Measurements from ENCODE around the gene PPP1R12A. TPM values are rescaled to one million over a fixed set of nuclear protein-coding genes. Genes with fewer than 3 reads are reported as not detected.

PPP1R12A gene
- total and polyA plus RNA-seq, 12 donors, result 11.5 to 73.5 (median 58.6) TPM

DNA sequence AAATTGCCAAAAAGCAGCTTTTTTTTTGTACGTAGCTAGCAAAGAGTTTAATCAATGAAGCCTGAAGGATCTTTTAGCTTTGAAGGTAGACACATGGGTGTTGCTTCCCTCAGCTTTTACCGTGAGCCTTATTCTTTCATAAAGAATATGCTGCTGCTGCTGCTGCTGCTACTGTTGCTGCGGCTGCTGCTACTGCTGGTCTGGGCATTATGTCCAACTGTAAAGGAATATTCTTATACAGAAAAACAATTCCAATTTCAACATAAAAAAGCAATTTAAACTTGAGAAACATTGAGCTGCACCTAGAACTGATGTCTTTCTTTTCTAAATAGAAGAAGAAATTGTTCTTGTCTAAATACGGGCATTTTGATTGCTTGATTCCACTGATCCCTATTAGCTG lies 38.9 kb upstream of the PPP1R12A start:
- H3K27ac ChIP-seq, result no peak overlapping the region
- ATAC-seq (no peak), DNase-seq (no peak)
- WGBS, 2 donors, result 71 to 76% methylated on average over 4 of the region's 4 CpGs
- intact Hi-C loops (cut with DNase I), result no loop called here
- H3K4me3 ChIP-seq, result no peak overlapping the region
- no peaks in the 10 kb centered on the region for H3K27me3 ChIP-seq
- H3K36me3 ChIP-seq, result no peaks in the 10 kb centered on the region
- H3K4me1 ChIP-seq, result peaks cover 0 to 16% (median 0%) of the 10 kb centered on the region in 9 donors
- TF ChIP-seq, protein P1, sequence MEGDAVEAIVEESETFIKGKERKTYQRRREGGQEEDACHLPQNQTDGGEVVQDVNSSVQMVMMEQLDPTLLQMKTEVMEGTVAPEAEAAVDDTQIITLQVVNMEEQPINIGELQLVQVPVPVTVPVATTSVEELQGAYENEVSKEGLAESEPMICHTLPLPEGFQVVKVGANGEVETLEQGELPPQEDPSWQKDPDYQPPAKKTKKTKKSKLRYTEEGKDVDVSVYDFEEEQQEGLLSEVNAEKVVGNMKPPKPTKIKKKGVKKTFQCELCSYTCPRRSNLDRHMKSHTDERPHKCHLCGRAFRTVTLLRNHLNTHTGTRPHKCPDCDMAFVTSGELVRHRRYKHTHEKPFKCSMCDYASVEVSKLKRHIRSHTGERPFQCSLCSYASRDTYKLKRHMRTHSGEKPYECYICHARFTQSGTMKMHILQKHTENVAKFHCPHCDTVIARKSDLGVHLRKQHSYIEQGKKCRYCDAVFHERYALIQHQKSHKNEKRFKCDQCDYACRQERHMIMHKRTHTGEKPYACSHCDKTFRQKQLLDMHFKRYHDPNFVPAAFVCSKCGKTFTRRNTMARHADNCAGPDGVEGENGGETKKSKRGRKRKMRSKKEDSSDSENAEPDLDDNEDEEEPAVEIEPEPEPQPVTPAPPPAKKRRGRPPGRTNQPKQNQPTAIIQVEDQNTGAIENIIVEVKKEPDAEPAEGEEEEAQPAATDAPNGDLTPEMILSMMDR (IDR thresholded peaks at IDR 0.05), result no peak
- no peaks in the 10 kb centered on the region for H3K9me3 ChIP-seq

GRCh38 chr12:79964100-79964627 lies 29.3 kb upstream of the PPP1R12A start:
- H3K36me3 ChIP-seq, result no peaks in the 10 kb centered on the region
- no peaks in the 10 kb centered on the region for H3K27me3 ChIP-seq
- H3K4me1 ChIP-seq, result peaks cover 0 to 9% (median 5%) of the 10 kb centered on the region in 9 donors
- intact Hi-C loops (cut with DNase I), result no loop called here
- no peak for DNase-seq
- no peak overlapping the region for H3K27ac ChIP-seq
- H3K4me3 ChIP-seq, result no peak overlapping the region
- TF ChIP-seq, protein P1 (IDR thresholded peaks at IDR 0.05), result no peak
- 77 to 84% methylated on average over 3 of the region's 3 CpGs for WGBS, 2 donors
- H3K9me3 ChIP-seq, result no peaks in the 10 kb centered on the region
- no peak for ATAC-seq

DNA sequence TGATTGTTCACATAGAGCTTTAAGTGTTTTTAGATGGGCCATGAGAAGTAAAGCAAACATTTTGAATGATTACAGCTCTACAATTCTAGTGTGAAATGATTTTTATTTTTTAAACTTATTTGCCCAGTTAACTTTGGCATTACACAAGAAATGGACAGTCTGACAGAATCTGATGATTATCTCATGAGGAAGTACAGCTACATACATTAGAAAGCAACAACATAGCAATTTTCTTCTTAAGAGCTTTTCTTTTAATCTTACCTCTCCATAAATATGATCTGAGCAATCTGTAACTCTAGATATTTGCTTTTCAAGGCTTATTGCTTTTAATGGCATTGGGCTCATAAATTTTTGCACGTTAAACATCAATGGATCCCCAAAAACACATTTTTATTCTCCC lies 26.5 kb upstream of the PPP1R12A start:
- Histone ChIP-seq H3K27ac (no peak overlapping the region), H3K27me3 (no peaks in the 10 kb centered on the region), H3K4me3 (no peak overlapping the region), H3K9me3 (no peaks in the 10 kb centered on the region), H3K4me1 (peaks cover 0 to 11% (median 5%) of the 10 kb centered on the region in 9 donors), H3K36me3 (no peaks in the 10 kb centered on the region)
- TF ChIP-seq, protein P1 (IDR thresholded peaks at IDR 0.05), result no peak
- intact Hi-C loops (cut with DNase I), result no loop called here
- ATAC-seq (no peak), DNase-seq (no peak)
- WGBS, 2 donors, result 96 to 100% methylated on average over 1 of the region's 1 CpG

GRCh38 chr12:79959484-79959883 lies 24.6 kb upstream of the PPP1R12A start:
- intact Hi-C loops (cut with DNase I), result no loop called here
- Histone ChIP-seq H3K27ac (peak overlapping the region in 4 of 10 donors; percentile 3 to 32 (median 28)), H3K4me1 (peaks cover 0 to 11% (median 5%) of the 10 kb centered on the region in 9 donors), H3K27me3 (no peaks in the 10 kb centered on the region), H3K4me3 (no peak overlapping the region), H3K36me3 (no peaks in the 10 kb centered on the region), H3K9me3 (peaks cover 0 to 17% (median 11%) of the 10 kb centered on the region in 11 donors)
- ATAC-seq (peak in 5 of 8 donors; percentile 75 to 88 (median 81)), DNase-seq (peak in 1 of 2 donors; percentile 29)
- 22 to 29% methylated on average over 4 of the region's 4 CpGs for WGBS, 2 donors
- TF ChIP-seq, protein P1 (IDR thresholded peaks at IDR 0.05), result no peak
